HG02943 (cell line): ENCODE measurements around the gene FAM72B.
"Not testable (repeated sequence)": the region's sequence is repeated elsewhere in the genome, so short reads cannot be mapped to it uniquely, and the experiment has no call there.

Experiments
- ATAC-seq: cut with Tn5 transposase; IDR thresholded peaks from one replicate; pipeline ENCODE4 v1.9.1; 2021; ENCODE audit warnings: mild to moderate bottlenecking, low read depth, moderate library complexity; ENCODE audit not compliant: unreplicated experiment

FAM72B gene

GRCh38 chr1:121184290-121185127 is at the start of gene FAM72B, which contains the start of gene SRGAP2C:
TSS of gene FAM72B (minus strand) at chr1:121184340. CDS start at chr1:121183489, 851 bp downstream.
TSS of gene SRGAP2C (plus strand) at chr1:121184975. CDS start at chr1:121187447, 2,472 bp downstream.
- ATAC-seq: peak; percentile 82

GRCh38 chr1:121232445-121233125 is 48.4 kb upstream of the FAM72B start:
- ATAC-seq: not testable (repeated sequence)

GRCh38 chr1:121230636-121231035 is 46.5 kb upstream of the FAM72B start:
- ATAC-seq: not testable (repeated sequence)

- not testable (repeated sequence) for ATAC-seq
These were observed 43.6 kb upstream of the FAM72B start for GRCh38 chr1:121227544-121228330.

DNA sequence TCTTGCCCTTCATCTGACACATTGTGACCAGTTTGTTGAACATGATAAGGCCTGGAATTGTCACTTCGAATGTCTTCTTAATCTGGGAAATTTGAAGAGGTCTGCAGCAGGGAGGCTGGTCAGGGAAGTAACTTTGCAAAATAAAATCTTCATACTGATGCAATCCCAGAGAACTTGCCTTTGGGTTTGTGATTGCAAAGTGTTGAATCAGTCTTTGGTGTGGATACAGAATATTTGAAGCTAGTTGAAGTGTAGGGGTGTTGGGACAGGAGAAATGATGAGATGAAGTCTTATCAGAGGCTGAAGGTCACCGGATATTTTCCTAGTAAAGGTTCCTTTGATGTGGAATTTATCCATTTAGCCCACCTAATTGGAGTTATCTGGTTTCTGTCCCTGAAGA is 42.8 kb upstream of the FAM72B start:
- not testable (repeated sequence) for ATAC-seq

- not testable (repeated sequence) for ATAC-seq
These were observed 42.3 kb upstream of the FAM72B start for GRCh38 chr1:121226295-121226904.

- ATAC-seq: peak; percentile 99
These were observed 40.6 kb upstream of the FAM72B start for GRCh38 chr1:121224714-121225113.

- ATAC-seq: not testable (repeated sequence)
These were observed 37.6 kb upstream of the FAM72B start for GRCh38 chr1:121221770-121222169.

- not testable (repeated sequence) for ATAC-seq
These were observed 32.5 kb upstream of the FAM72B start for GRCh38 chr1:121216676-121217075.

DNA sequence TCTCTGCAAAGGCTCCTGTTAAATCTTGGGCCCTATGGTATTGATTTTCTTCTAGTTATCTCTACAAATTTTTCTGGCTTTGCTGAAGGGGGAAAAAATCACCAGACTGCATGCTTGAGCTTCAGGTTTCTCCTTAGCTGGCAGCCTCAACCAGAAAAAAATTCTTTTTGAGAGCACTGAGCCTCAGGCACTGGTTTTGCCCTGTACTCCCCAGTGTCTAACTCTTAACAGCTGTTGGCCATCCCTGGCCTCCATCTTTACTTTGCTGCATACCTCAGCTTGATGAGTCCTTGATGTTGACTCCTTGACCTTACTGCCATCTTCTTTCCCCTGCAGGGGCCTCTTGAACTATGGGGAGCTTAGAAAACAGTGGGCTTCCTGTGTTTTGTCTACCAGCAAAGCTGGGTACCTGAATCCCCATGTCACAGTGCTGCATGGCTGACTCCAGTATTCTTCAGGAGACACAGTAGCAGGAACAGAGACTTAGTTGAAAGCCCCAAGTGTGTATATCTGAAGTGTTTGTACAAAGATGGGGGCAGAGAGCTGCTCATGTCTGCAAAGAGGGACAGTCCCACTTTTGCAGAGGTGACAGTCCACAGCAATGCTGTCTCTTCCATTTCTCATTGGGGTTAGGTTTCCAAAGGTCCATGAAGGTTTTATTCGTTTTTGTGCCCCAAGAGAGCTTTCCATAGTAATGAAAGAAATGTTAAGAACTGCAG is 31.7 kb upstream of the FAM72B start:
- ATAC-seq: not testable (repeated sequence)

GRCh38 chr1:121214544-121215156 is 30.5 kb upstream of the FAM72B start:
- ATAC-seq: not testable (repeated sequence)

- not testable (repeated sequence) for ATAC-seq
These were observed 29.4 kb upstream of the FAM72B start for GRCh38 chr1:121213491-121213890.

- not testable (repeated sequence) for ATAC-seq
These were observed 26.6 kb upstream of the FAM72B start for GRCh38 chr1:121210778-121211177.

DNA sequence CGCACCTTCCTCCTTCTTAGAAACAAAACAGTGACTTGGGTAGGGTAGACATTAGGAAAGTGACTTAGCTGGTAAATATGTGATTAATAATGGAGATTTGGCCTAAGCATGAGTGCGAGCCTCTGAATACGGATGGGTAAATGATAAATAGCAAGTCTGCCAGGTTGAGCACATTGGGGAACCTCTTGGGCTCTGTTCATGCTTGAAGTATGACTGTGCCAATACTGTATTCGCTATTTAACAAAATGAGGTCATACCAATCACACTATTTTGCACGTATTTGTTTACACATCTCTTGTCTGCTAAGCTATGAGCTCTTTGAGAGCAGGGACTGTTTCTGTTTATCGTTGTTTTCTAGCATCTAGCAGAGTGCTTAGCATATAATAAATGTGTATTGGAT is 24.2 kb upstream of the FAM72B start:
- ATAC-seq: not testable (repeated sequence)

GRCh38 chr1:121207328-121207727 is 23.2 kb upstream of the FAM72B start:
- ATAC-seq: not testable (repeated sequence)

- ATAC-seq: not testable (repeated sequence)
These were observed 21.9 kb upstream of the FAM72B start for GRCh38 chr1:121205786-121206711.

DNA sequence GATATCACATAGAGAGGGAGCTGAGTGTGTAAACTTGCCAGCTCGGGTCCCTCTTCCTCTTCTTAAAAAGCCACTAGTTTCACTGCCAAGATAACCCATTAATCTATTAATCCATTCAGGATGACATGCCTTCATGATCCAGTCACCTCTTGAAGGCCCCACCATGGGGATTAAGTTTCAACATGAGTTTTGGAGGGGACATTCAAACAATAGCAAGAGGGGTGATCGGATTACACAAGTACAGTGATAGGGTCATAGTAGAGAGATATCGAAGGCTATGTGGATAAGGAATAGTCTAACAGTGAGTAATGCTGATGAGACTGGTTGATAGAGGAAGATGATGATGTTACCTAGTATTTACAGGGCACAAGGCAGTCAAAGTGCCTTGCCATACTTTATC is 18.8 kb upstream of the FAM72B start:
- ATAC-seq: not testable (repeated sequence)
